ENCODE data around the gene MGMT. TPM values are rescaled to one million over a fixed set of nuclear protein-coding genes. Genes with fewer than 3 reads are reported as not detected.
A peak's percentile ranks its signal among the peaks of the same experiment; 100 is the strongest.

The MGMT gene
- total and polyA plus RNA-seq, 4 donors: 28.2 to 79.1 (median 46.0) TPM

DNA sequence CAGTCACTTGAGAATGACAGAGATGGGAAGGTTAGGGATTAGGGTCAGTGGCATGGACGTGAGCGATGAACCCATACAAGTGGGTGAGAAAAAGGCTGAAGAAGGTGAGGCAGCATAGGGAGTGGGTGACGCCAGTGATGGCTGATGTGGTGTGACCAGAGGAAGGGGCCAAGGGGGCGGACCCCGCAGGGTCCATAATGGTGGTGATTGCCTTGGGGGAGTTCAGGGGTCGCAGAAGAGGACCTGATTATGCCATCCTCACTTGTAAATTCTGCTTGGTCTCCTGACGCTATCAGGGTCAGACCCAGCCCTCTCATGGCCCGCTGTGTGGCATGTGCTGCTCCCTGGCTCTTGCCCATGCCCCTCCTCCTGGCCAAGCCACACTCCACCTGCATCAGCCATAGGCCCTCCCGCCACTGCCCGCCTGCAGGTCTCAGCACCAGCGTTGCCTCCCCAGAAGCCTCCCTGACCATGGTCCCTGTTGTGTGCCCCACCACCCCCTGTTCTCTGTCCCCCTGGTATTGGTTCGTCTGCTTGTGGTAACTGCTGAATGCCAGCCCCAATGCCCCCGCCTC lies 261.3 kb downstream of the MGMT start:
- DNase-seq (ENCODE audit: low spot score): peak; percentile 24

More for the DNA sequence above, 261.3 kb downstream of the MGMT start:
- TF ChIP-seq JUND (IDR thresholded peaks at IDR 0.05) (no peak), RXRA (IDR thresholded peaks at IDR 0.05) (no peak), RAD21 (IDR thresholded peaks at IDR 0.05) (no peak), HNF4A (conservative IDR thresholded peaks at IDR 0.05) (no peak), EGR1 (IDR thresholded peaks at IDR 0.05; ENCODE audit: low read depth in 2 of 2) (no peak), GABPA (IDR thresholded peaks at IDR 0.05 in 1 of 2, conservative IDR thresholded peaks at IDR 0.05 in 1 of 2) (no peak), YY1 (IDR thresholded peaks at IDR 0.05) (no peak), SP1 (IDR thresholded peaks at IDR 0.05) (no peak), TAF1 (conservative IDR thresholded peaks at IDR 0.05) (no peak), NR2F2 (IDR thresholded peaks at IDR 0.05) (no peak), FOXA2 (IDR thresholded peaks at IDR 0.05) (no peak), MAX (IDR thresholded peaks at IDR 0.05) (no peak), ATF3 (IDR thresholded peaks at IDR 0.05) (no peak), FOXA1 (IDR thresholded peaks at IDR 0.05) (no peak)
- TF ChIP-seq, protein P1, sequence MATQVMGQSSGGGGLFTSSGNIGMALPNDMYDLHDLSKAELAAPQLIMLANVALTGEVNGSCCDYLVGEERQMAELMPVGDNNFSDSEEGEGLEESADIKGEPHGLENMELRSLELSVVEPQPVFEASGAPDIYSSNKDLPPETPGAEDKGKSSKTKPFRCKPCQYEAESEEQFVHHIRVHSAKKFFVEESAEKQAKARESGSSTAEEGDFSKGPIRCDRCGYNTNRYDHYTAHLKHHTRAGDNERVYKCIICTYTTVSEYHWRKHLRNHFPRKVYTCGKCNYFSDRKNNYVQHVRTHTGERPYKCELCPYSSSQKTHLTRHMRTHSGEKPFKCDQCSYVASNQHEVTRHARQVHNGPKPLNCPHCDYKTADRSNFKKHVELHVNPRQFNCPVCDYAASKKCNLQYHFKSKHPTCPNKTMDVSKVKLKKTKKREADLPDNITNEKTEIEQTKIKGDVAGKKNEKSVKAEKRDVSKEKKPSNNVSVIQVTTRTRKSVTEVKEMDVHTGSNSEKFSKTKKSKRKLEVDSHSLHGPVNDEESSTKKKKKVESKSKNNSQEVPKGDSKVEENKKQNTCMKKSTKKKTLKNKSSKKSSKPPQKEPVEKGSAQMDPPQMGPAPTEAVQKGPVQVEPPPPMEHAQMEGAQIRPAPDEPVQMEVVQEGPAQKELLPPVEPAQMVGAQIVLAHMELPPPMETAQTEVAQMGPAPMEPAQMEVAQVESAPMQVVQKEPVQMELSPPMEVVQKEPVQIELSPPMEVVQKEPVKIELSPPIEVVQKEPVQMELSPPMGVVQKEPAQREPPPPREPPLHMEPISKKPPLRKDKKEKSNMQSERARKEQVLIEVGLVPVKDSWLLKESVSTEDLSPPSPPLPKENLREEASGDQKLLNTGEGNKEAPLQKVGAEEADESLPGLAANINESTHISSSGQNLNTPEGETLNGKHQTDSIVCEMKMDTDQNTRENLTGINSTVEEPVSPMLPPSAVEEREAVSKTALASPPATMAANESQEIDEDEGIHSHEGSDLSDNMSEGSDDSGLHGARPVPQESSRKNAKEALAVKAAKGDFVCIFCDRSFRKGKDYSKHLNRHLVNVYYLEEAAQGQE (IDR thresholded peaks at IDR 0.05): no peak
- TF ChIP-seq, protein P2, sequence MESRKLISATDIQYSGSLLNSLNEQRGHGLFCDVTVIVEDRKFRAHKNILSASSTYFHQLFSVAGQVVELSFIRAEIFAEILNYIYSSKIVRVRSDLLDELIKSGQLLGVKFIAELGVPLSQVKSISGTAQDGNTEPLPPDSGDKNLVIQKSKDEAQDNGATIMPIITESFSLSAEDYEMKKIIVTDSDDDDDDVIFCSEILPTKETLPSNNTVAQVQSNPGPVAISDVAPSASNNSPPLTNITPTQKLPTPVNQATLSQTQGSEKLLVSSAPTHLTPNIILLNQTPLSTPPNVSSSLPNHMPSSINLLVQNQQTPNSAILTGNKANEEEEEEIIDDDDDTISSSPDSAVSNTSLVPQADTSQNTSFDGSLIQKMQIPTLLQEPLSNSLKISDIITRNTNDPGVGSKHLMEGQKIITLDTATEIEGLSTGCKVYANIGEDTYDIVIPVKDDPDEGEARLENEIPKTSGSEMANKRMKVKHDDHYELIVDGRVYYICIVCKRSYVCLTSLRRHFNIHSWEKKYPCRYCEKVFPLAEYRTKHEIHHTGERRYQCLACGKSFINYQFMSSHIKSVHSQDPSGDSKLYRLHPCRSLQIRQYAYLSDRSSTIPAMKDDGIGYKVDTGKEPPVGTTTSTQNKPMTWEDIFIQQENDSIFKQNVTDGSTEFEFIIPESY (IDR thresholded peaks at IDR 0.05): no peak
- TF ChIP-seq, protein P3, sequence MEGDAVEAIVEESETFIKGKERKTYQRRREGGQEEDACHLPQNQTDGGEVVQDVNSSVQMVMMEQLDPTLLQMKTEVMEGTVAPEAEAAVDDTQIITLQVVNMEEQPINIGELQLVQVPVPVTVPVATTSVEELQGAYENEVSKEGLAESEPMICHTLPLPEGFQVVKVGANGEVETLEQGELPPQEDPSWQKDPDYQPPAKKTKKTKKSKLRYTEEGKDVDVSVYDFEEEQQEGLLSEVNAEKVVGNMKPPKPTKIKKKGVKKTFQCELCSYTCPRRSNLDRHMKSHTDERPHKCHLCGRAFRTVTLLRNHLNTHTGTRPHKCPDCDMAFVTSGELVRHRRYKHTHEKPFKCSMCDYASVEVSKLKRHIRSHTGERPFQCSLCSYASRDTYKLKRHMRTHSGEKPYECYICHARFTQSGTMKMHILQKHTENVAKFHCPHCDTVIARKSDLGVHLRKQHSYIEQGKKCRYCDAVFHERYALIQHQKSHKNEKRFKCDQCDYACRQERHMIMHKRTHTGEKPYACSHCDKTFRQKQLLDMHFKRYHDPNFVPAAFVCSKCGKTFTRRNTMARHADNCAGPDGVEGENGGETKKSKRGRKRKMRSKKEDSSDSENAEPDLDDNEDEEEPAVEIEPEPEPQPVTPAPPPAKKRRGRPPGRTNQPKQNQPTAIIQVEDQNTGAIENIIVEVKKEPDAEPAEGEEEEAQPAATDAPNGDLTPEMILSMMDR (IDR thresholded peaks at IDR 0.05; ENCODE audit: low read depth, low read length, missing input control): no peak
- Histone ChIP-seq H3K4me1 (ENCODE audit: control insufficient read depth in 4 of 4, insufficient read depth in 4 of 4, low read length in 3 of 4) (peaks cover 0 to 19% (median 12%) of the 10 kb centered on the region in 4 donors), H3K9me3 (ENCODE audit: control insufficient read depth in 4 of 4, low read length in 3 of 4) (peaks cover 0 to 2% (median 0%) of the 10 kb centered on the region in 4 donors), H3K27me3 (ENCODE audit: control insufficient read depth in 4 of 4, insufficient read depth in 4 of 4, low read length in 3 of 4) (no peaks in the 10 kb centered on the region), H3K4me3 (ENCODE audit: low read depth in 1 of 3, low read length in 3 of 3) (no peak overlapping the region), H3K9ac (ENCODE audit: low read depth in 1 of 2, low read length in 2 of 2) (no peak overlapping the region), H3K27ac (ENCODE audit: low read depth in 1 of 2, low read length in 2 of 2) (no peak overlapping the region), H3K36me3 (ENCODE audit: control insufficient read depth in 4 of 4, insufficient read depth in 3 of 4, low read depth in 1 of 4, low read length in 3 of 4) (peaks cover 0 to 2% (median under 1%) of the 10 kb centered on the region in 4 donors)
- 97% methylated on average over 13 of the region's 13 CpGs for WGBS

All from liver (tissue), 9 donors.